ENCODE data around the gene ATP9A.

DNA sequence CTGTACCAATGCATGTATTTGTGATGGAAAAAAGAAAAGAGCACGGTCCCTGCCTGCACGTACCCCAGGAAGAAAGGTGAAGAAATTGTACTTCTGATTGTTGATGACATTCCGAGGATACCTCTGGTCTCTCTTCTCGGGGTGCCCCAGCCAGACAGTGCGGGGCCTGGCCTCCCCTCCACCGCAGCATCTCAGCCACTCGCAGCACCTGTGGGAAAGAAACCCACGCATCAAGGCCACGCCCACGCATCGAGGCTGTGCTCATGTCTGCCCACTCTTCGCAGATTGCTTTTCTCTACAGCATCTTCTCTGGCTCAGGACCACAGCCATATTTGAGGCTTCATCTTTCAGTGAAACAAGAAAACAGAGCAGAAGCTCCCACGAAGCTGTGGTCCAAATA lies 38.4 kb downstream of the ATP9A start:
- TF ChIP-seq, protein P1, sequence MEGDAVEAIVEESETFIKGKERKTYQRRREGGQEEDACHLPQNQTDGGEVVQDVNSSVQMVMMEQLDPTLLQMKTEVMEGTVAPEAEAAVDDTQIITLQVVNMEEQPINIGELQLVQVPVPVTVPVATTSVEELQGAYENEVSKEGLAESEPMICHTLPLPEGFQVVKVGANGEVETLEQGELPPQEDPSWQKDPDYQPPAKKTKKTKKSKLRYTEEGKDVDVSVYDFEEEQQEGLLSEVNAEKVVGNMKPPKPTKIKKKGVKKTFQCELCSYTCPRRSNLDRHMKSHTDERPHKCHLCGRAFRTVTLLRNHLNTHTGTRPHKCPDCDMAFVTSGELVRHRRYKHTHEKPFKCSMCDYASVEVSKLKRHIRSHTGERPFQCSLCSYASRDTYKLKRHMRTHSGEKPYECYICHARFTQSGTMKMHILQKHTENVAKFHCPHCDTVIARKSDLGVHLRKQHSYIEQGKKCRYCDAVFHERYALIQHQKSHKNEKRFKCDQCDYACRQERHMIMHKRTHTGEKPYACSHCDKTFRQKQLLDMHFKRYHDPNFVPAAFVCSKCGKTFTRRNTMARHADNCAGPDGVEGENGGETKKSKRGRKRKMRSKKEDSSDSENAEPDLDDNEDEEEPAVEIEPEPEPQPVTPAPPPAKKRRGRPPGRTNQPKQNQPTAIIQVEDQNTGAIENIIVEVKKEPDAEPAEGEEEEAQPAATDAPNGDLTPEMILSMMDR (optimal IDR thresholded peaks at IDR 0.05 in 1 of 3, IDR thresholded peaks at IDR 0.05 in 1 of 3, conservative IDR thresholded peaks at IDR 0.05 in 1 of 3; ENCODE audit: extremely low read depth in 1 of 3, insufficient read depth in 2 of 3, low read length in 3 of 3): no peak
- no peak for TF ChIP-seq EZH2 (IDR thresholded peaks at IDR 0.05; ENCODE audit: low read length)
